ENCODE results near the gene UGGT1. TPM values are rescaled to one million over a fixed set of nuclear protein-coding genes. Genes with fewer than 3 reads are reported as not detected.

Gene UGGT1
- total RNA-seq, 1 donor from 2014 or later = 68.0 TPM

GRCh38 chr2:128057334-128057733, 33.7 kb upstream of the UGGT1 start:
- H3K36me3 Mint-ChIP-seq (ENCODE audit: low read depth, unreplicated experiment) = no peaks in the 10 kb centered on the region
- FAIRE-seq (no peak), DNase-seq (ENCODE audit: low read depth) (no peak)
- Histone ChIP-seq H3K36me3 (ENCODE audit: insufficient read depth, low read length) (no peaks in the 10 kb centered on the region), H3K79me2 (ENCODE audit: insufficient read depth, low read length) (no peaks in the 10 kb centered on the region), H3K4me1 (ENCODE audit: insufficient read depth, low read length) (no peaks in the 10 kb centered on the region), H4K20me1 (ENCODE audit: insufficient read depth, low read length) (no peaks in the 10 kb centered on the region), H3K27ac (ENCODE audit: low read depth, low read length) (no peak overlapping the region), H3K4me3 (ENCODE audit: insufficient read depth, low read depth, low read length) (no peak overlapping the region), H3K9ac (ENCODE audit: low read length) (no peak overlapping the region), H3K4me2 (ENCODE audit: low read length) (no peak overlapping the region), H3K9me3 (ENCODE audit: insufficient read depth, low read depth, low read length) (no peaks in the 10 kb centered on the region), H3K27me3 (ENCODE audit: insufficient read depth, low read length) (no peaks in the 10 kb centered on the region), H2AFZ (ENCODE audit: low read depth, low read length) (no peak overlapping the region)
- no peak overlapping the region for H3K4me3 Mint-ChIP-seq (ENCODE audit: unreplicated experiment)
- no peaks in the 10 kb centered on the region for H3K4me1 Mint-ChIP-seq (ENCODE audit: low read depth, unreplicated experiment)
- no peak overlapping the region for H3K27ac Mint-ChIP-seq (ENCODE audit: unreplicated experiment)
- TF ChIP-seq EZH2 (IDR thresholded peaks at IDR 0.05; ENCODE audit: insufficient read depth, low read length) (no peak), CTCF (IDR thresholded peaks at IDR 0.05; ENCODE audit: insufficient read depth, low read depth, low read length) (no peak)
- H3K9me3 Mint-ChIP-seq (ENCODE audit: unreplicated experiment) = peaks cover 1% of the 10 kb centered on the region
- H3K27me3 Mint-ChIP-seq (ENCODE audit: low read depth, unreplicated experiment) = peaks cover 7% of the 10 kb centered on the region

GRCh38 chr2:128058114-128058513, 32.9 kb upstream of the UGGT1 start:
- H3K36me3 Mint-ChIP-seq (ENCODE audit: low read depth, unreplicated experiment) = no peaks in the 10 kb centered on the region
- Histone ChIP-seq H3K27ac (ENCODE audit: low read depth, low read length) (no peak overlapping the region), H3K36me3 (ENCODE audit: insufficient read depth, low read length) (no peaks in the 10 kb centered on the region), H2AFZ (ENCODE audit: low read depth, low read length) (no peak overlapping the region), H3K9ac (ENCODE audit: low read length) (no peak overlapping the region), H3K79me2 (ENCODE audit: insufficient read depth, low read length) (no peaks in the 10 kb centered on the region), H3K4me3 (ENCODE audit: insufficient read depth, low read depth, low read length) (no peak overlapping the region), H3K4me1 (ENCODE audit: insufficient read depth, low read length) (no peaks in the 10 kb centered on the region), H3K9me3 (ENCODE audit: insufficient read depth, low read depth, low read length) (no peaks in the 10 kb centered on the region), H4K20me1 (ENCODE audit: insufficient read depth, low read length) (no peaks in the 10 kb centered on the region), H3K4me2 (ENCODE audit: low read length) (no peak overlapping the region), H3K27me3 (ENCODE audit: insufficient read depth, low read length) (no peaks in the 10 kb centered on the region)
- DNase-seq (ENCODE audit: low read depth) (no peak), FAIRE-seq (no peak)
- H3K4me1 Mint-ChIP-seq (ENCODE audit: low read depth, unreplicated experiment) = no peaks in the 10 kb centered on the region
- TF ChIP-seq CTCF (IDR thresholded peaks at IDR 0.05; ENCODE audit: insufficient read depth, low read depth, low read length) = no peak
- no peak for TF ChIP-seq EZH2 (IDR thresholded peaks at IDR 0.05; ENCODE audit: insufficient read depth, low read length)
- H3K9me3 Mint-ChIP-seq (ENCODE audit: unreplicated experiment) = peaks cover 1% of the 10 kb centered on the region
- no peak overlapping the region for H3K4me3 Mint-ChIP-seq (ENCODE audit: unreplicated experiment)
- no peak overlapping the region for H3K27ac Mint-ChIP-seq (ENCODE audit: unreplicated experiment)
- H3K27me3 Mint-ChIP-seq (ENCODE audit: low read depth, unreplicated experiment) = peaks cover 5% of the 10 kb centered on the region

GRCh38 chr2:128062571-128062970, 28.4 kb upstream of the UGGT1 start:
- H2AFZ ChIP-seq (ENCODE audit: low read depth, low read length) = no peak overlapping the region
- Mint-ChIP-seq H3K4me3 (ENCODE audit: unreplicated experiment) (no peak overlapping the region), H3K4me1 (ENCODE audit: low read depth, unreplicated experiment) (no peaks in the 10 kb centered on the region), H3K9me3 (ENCODE audit: unreplicated experiment) (no peaks in the 10 kb centered on the region), H3K27me3 (ENCODE audit: low read depth, unreplicated experiment) (peaks cover 3% of the 10 kb centered on the region), H3K36me3 (ENCODE audit: low read depth, unreplicated experiment) (no peaks in the 10 kb centered on the region), H3K27ac (ENCODE audit: unreplicated experiment) (no peak overlapping the region)
- H3K36me3 ChIP-seq (ENCODE audit: insufficient read depth, low read length) = no peaks in the 10 kb centered on the region
- no peaks in the 10 kb centered on the region for H3K9me3 ChIP-seq (ENCODE audit: insufficient read depth, low read depth, low read length)
- no peaks in the 10 kb centered on the region for H3K27me3 ChIP-seq (ENCODE audit: insufficient read depth, low read length)
- no peak overlapping the region for H3K4me2 ChIP-seq (ENCODE audit: low read length)
- no peaks in the 10 kb centered on the region for H4K20me1 ChIP-seq (ENCODE audit: insufficient read depth, low read length)
- DNase-seq (ENCODE audit: low read depth) (no peak), FAIRE-seq (no peak)
- H3K4me3 ChIP-seq (ENCODE audit: insufficient read depth, low read depth, low read length) = no peak overlapping the region
- H3K27ac ChIP-seq (ENCODE audit: low read depth, low read length) = no peak overlapping the region
- H3K4me1 ChIP-seq (ENCODE audit: insufficient read depth, low read length) = no peaks in the 10 kb centered on the region
- H3K79me2 ChIP-seq (ENCODE audit: insufficient read depth, low read length) = no peaks in the 10 kb centered on the region
- TF ChIP-seq CTCF (IDR thresholded peaks at IDR 0.05; ENCODE audit: insufficient read depth, low read depth, low read length) (no peak), EZH2 (IDR thresholded peaks at IDR 0.05; ENCODE audit: insufficient read depth, low read length) (no peak)
- no peak overlapping the region for H3K9ac ChIP-seq (ENCODE audit: low read length)
